Stimulated activated CD8-positive, alpha-beta memory T cell treated with anti-CD3 and anti-CD28 coated beads, Interleukin-12 subunit alpha, Interleukin-12 subunit beta, amount 100 ng/mL, for 24 hours (primary cell): ENCODE data around the gene IL1RL2.

Experiments used
- DNase-seq: peaks from one replicate; pipeline ENCODE4 v3.0.0-alpha.2; 2020; ENCODE audit errors: extremely low read depth

Gene IL1RL2

GRCh38 chr2:102267774-102268173 lies 81.0 kb downstream of the IL1RL2 start:
- no peak for DNase-seq

DNA sequence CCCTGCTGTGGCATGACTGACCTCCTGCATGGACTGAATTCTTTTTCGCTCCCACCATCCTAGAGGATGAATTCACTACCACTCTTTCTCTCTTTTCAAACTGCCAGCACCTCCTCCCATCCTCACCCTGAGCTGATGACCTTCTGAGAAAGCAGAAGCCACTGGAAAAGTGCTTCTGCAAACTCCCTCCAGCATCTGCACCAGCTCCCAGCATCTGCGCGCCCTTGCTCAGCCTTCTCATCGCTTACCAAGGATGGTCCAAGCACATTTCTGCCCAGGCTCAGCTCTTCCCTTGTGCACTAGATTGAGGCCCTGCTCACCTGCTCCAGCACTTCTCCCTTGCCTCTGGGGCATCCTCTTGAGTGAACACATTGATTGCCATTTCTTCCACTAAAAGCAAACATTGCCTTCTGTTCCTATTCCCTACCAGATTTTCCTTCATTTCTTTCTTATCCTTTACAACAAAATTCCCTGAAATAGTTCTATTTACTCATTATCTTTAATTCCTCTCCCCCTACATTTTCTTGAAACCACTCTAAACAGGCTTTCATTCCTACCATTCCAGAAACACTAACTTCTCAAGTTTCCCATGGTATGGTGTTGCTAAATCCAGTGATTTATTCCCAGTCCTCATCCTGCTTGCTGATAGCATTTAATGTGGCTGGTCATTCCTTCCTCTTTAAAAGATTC lies 81.8 kb downstream of the IL1RL2 start:
- no peak for DNase-seq

DNA sequence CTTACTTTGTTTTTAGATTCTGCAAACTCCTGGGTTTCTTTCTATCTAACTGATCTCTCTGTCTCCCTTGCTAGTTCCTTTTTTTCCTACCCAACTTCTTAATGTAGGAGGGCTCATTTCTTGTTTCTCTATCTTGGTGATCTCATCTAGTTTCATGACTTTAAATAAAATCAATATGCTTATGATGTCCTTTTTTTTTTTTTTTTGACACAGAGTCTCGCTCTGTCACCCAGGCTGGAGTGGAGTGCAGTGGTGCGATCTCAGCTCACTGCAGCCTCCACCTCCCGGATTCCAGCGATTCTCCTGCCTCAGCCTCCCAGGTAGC lies 82.3 kb downstream of the IL1RL2 start:
- no peak for DNase-seq

DNA sequence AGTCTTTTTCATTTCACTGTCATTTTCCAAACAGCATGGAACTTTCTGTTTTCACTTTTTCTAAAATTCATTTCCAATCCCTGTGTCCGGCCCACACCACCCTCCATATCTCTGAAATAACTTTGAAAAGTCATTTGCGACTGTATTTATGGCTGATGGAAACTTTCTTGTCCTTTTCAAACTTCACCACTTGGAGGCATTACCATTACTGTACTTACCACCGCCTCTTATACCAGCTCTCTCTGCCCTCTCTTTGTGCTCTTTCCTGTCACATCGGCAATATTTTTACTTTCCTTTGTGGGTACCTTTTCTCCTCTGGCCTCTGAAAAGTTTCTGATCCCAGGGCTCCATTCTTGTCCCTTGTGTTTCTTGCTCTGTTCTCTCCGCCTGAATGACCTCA lies 85.0 kb downstream of the IL1RL2 start:
- DNase-seq = no peak

GRCh38 chr2:102273619-102274211 lies 86.9 kb downstream of the IL1RL2 start:
- no peak for DNase-seq

- no peak for DNase-seq
Observed at GRCh38 chr2:102276549-102277201, 89.9 kb downstream of the IL1RL2 start.

DNA sequence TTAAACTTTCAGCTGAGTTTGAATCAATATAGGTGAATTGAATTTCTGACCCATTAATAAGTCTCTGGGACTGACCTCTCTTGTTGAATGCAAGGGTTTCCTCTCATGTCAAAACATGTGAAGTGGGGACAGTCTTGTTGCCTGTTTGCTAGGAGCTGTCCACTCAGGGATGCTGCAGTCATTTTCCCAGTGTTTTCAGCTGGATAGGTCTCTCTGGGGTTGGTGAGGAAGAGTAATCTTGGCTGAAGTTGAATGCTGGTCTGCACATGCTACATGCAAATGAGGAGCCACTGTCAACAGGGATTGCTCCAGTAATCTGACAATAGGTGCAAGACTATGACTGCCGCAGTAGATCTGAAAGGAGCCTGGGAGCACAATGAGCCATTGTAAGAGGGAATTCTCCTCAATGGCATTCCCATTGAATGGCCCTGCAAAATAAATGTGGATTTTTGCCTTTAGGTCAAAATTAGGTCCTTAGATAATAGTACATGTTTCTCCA lies 90.4 kb downstream of the IL1RL2 start:
- DNase-seq = no peak

GRCh38 chr2:102278720-102279390 lies 92.0 kb downstream of the IL1RL2 start:
- DNase-seq = no peak

GRCh38 chr2:102279391-102279735 lies 92.5 kb downstream of the IL1RL2 start:
- DNase-seq = no peak

- no peak for DNase-seq
Observed at GRCh38 chr2:102282678-102283091, 95.9 kb downstream of the IL1RL2 start.

DNA sequence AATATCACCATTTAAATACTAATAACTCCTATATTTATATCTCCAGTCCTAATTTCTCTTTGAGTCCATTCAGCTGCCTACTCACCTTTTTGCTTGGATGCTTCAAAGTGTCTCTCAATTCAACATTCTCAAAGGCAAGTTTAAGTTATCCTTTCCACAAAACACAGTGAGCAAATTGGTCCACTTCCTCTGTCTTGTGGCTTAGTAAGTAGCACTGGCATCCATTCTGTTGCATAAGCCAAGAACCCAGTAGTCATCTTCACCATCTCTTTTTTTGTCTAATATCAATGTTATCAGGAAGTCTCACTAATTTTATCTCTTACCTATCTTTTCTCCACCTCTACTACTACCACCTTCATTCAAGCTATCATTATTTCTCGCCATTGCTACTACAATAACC lies 97.2 kb downstream of the IL1RL2 start:
- no peak for DNase-seq

GRCh38 chr2:102284611-102285010 lies 97.8 kb downstream of the IL1RL2 start:
- no peak for DNase-seq

- DNase-seq = no peak
Observed at GRCh38 chr2:102285368-102285767, 98.5 kb downstream of the IL1RL2 start.

- DNase-seq = no peak
Observed at GRCh38 chr2:102286041-102286440, 99.2 kb downstream of the IL1RL2 start.

- no peak for DNase-seq
Observed at GRCh38 chr2:102289129-102289528, 102.3 kb downstream of the IL1RL2 start.
